Measurements from ENCODE around the gene ABHD2.

DNA sequence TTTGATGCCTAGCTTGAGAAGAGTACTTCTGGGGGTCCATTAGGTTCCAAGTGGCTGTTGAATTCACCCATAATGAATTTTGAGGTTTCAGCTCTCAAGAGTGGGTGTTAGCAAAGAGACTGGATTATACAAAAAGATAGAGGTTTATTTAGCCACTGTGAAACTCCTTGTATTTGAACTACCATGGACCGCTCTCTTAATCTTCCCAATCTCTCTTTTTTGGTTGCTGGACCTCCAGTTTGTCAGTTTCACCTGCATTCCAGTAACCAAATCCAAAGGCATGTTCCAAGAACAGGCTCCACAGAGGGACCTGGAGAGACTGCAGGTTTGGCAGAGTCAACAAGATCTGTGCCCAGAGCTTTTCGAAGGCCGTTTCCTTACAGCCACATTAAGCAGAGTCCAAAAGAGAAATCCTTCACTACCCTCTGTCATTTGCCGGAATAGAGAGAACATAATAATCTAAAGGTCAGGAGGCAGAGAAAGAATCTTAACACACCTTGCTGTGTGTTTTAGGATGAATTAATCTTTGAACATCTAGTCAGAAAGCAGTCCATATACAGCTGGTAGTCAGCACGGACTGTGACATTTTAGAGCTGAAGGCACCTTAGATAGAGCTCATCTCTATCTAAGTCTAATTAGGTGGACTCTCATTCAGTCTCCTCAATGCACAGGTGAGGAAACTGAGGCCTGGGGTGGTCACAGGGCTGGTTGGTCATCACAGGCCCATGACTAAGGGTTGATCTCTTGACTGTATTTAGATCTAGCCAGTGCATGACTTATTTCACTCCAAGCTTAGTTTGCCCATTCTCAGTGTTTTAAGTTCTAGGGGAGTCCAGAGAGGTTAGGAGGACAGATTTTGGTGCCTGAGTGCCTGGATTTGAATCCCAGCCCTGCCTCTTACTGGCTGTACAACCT lies 1.3 kb downstream of the ABHD2 start:
- TF ChIP-seq GATA2 (IDR thresholded peaks at IDR 0.05; ENCODE audit: low read depth, low read length) (no peak), GATA3 (IDR thresholded peaks at IDR 0.05; ENCODE audit: low read depth, low read length) (no peak)
